ENCODE results near the gene PARP14.
"Not testable (repeated sequence)": the region's sequence is repeated elsewhere in the genome, so short reads cannot be mapped to it uniquely, and the experiment has no call there.

The PARP14 gene

GRCh38 chr3:122714273-122714672, 33.6 kb downstream of the PARP14 start:
- no peak for DNase-seq (ENCODE audit: low read depth in 4 of 4, low spot score in 1 of 4)

GRCh38 chr3:122716667-122717066, 36.0 kb downstream of the PARP14 start:
- no peak for DNase-seq (ENCODE audit: low read depth in 4 of 4, low spot score in 1 of 4)

- DNase-seq (ENCODE audit: low read depth in 4 of 4, low spot score in 1 of 4) = no peak
Measured at GRCh38 chr3:122719273-122719921, 38.8 kb downstream of the PARP14 start.

DNA sequence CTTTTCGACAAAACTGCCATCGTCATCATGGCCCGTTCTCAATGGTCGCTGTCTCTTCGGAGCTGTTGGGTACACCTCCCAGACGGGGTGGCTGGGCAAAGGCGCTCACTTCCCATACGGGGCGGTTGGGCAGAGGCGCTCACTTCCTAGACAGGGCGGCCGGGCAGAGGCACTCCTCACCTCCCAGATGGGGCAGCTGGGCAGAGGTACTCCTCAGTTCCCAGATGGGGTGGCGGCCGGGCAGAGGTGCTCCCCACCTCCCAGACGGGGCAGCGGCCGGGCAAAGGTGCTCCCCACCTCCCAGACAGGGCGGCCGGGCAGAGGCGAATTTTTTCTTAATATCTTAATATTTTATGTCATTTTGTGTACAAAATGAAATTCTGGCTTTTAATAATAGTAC, 44.5 kb downstream of the PARP14 start:
- no peak for DNase-seq (ENCODE audit: low read depth in 4 of 4, low spot score in 1 of 4)

DNA sequence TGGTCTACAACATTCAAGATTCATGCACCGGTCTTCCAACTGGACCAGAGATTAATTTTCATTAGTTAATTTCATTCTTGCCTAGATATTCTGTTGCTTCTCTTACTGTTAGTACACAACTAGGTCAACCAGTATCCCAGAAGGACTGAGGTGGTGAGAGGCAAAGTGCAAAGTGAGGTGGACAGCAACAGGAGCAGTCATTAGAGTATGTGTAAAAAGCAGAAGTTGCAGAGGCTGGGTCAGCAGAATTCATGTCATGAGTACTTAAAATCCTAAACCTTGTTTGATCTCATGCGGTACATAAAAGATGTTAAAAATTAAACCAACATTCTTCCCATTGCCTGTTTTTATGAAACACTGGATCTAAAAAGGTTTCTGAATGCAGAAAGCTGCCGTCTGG, 46.7 kb downstream of the PARP14 start:
- no peak for DNase-seq (ENCODE audit: low read depth in 4 of 4, low spot score in 1 of 4)

DNA sequence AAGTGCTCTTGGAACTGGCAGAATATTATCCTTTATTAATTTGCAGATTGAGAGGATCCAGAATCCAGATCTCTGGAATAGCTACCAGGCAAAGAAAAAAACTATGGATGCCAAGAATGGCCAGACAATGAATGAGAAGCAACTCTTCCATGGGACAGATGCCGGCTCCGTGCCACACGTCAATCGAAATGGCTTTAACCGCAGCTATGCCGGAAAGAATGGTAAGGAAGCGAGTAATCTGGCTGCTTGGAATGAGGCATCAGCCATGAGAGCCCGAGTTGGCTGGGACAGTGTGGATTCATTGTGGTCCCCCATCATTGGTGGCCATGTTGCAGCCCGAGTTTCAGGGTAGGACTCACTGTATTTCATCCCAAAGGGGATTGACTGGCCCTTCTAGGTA, 47.1 kb downstream of the PARP14 start:
- no peak for DNase-seq (ENCODE audit: low read depth in 4 of 4, low spot score in 1 of 4)

GRCh38 chr3:122728186-122728585, 47.5 kb downstream of the PARP14 start:
- no peak for DNase-seq (ENCODE audit: low read depth in 4 of 4, low spot score in 1 of 4)

- DNase-seq (ENCODE audit: low read depth in 4 of 4, low spot score in 1 of 4) = no peak
Measured at GRCh38 chr3:122728756-122729514, 48.3 kb downstream of the PARP14 start.

GRCh38 chr3:122730240-122730639, 49.6 kb downstream of the PARP14 start:
- no peak for DNase-seq (ENCODE audit: low read depth in 4 of 4, low spot score in 1 of 4)

GRCh38 chr3:122732682-122733525, 52.3 kb downstream of the PARP14 start:
- DNase-seq (ENCODE audit: low read depth in 4 of 4, low spot score in 1 of 4) = not testable (repeated sequence)

DNA sequence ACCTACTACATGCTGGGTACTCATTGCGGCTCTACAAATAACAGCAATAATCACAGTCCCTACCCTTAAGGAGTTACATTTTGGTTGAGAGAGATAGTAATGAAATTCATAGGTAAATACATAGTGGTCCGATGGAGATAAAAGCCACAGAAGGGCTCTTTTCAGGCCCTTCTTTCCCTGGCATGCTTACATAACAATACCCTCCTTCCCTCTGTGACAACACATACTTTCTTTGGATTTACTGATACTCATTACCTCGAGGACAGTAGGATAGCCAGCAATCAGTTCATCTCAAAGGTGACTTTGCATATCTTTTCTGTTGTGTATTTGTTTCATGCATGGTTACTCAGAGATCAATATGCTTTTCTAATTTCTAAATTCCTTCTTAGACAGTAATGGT, 58.5 kb downstream of the PARP14 start:
- no peak for DNase-seq (ENCODE audit: low read depth in 4 of 4, low spot score in 1 of 4)

- no peak for DNase-seq (ENCODE audit: low read depth in 4 of 4, low spot score in 1 of 4)
Measured at GRCh38 chr3:122742234-122742633, 61.6 kb downstream of the PARP14 start.

GRCh38 chr3:122743581-122744120, 63.0 kb downstream of the PARP14 start:
- DNase-seq (ENCODE audit: low read depth in 4 of 4, low spot score in 1 of 4) = no peak

GRCh38 chr3:122745369-122746021, 64.9 kb downstream of the PARP14 start:
- DNase-seq (ENCODE audit: low read depth in 4 of 4, low spot score in 1 of 4) = no peak

DNA sequence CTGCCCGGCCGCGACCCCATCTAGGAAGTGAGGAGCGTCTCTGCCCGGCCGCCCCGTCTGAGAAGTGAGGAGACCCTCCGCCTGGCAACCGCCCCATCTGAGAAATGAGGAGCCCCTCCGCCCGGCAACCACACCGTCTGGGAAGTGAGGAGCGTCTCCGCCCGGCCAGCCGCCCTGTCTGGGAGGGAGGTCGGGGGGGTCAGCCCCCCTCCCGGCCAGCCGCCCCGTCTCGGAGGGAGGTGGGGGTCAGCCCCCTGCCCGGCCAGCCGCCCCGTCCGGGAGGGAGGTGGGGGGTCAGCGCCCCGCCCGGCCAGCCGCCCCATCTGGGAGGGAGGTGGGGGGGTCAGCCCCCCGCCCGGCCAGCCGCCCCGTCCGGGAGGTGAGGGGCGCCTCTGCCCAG, 66.7 kb downstream of the PARP14 start:
- not testable (repeated sequence) for DNase-seq (ENCODE audit: low read depth in 4 of 4, low spot score in 1 of 4)

GRCh38 chr3:122748347-122748746, 67.7 kb downstream of the PARP14 start:
- no peak for DNase-seq (ENCODE audit: low read depth in 4 of 4, low spot score in 1 of 4)

GRCh38 chr3:122754929-122755328, 74.3 kb downstream of the PARP14 start:
- no peak for DNase-seq (ENCODE audit: low read depth in 4 of 4, low spot score in 1 of 4)

GRCh38 chr3:122755491-122755890, 74.9 kb downstream of the PARP14 start:
- no peak for DNase-seq (ENCODE audit: low read depth in 4 of 4, low spot score in 1 of 4)

DNA sequence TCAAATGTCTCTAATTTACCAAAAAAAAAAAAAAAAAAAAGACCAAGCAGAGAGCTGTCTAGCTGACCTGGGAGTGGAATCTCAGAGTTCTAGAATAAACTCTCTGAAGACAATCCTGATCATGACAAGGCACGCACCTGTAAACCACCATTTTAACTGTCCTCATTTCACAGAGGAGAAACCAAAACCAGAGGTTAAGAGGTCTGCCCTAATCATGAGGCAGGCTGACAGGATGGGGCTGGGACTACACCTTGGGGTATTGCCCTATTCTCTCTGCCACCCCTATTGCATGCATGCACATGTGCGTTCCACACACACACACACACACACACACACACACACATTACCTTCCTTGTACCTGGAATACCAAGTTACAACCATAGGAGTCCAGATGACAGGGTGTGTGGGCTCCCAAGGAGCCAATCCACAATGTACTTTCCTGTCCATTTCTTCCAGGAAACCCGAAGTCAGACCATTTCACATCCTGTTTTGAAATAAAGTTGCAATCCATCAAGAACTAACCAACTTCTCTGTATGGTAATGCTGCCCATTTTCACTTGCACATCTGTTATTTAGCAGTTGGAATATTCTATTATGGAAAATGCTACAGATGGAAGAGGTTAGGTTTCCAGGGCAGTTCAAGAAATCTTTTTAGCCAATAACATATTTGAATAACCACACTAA, 78.4 kb downstream of the PARP14 start:
- DNase-seq (ENCODE audit: low read depth in 4 of 4, low spot score in 1 of 4) = no peak

GRCh38 chr3:122760453-122761271, 80.0 kb downstream of the PARP14 start:
- no peak for DNase-seq (ENCODE audit: low read depth in 4 of 4, low spot score in 1 of 4)
